ENCODE results near the gene COPZ1. TPM values are rescaled to one million over a fixed set of nuclear protein-coding genes. Genes with fewer than 3 reads are reported as not detected.

COPZ1 gene
- total RNA-seq, 1 experiment from 2014 or later = 207 TPM

- Mint-ChIP-seq H3K4me1 (ENCODE audit: insufficient read depth, unreplicated experiment) (peaks cover 23% of the 10 kb centered on the region), H3K27ac (ENCODE audit: low read depth, unreplicated experiment) (no peak overlapping the region), H3K9me3 (ENCODE audit: unreplicated experiment) (no peaks in the 10 kb centered on the region), H3K4me3 (ENCODE audit: unreplicated experiment) (no peak overlapping the region), H3K27me3 (ENCODE audit: insufficient read depth, unreplicated experiment) (no peaks in the 10 kb centered on the region), H3K36me3 (ENCODE audit: insufficient read depth, unreplicated experiment) (no peaks in the 10 kb centered on the region)
- intact Hi-C loops (cut with micrococcal nuclease) = no loop called here
- peak; percentile 99 for DNase-seq (ENCODE audit: unreplicated experiment)
- TSS peak; percentile 88 for BruUV-seq (replicated peaks)
- POLR2A ChIA-PET = interaction anchor here (0.6 to 2.8 kb wide), 31 partner anchors 9 to 359 kb away, joined by 3 to 47 read pairs (median 4); partner anchors contain the start of genes CBX5, COPZ1, HNRNPA1 and HOXC8
- CTCF ChIA-PET = interaction anchor here (0.6 to 6.1 kb wide), 20 partner anchors 9 to 1769 kb away, joined by 3 to 57 read pairs (median 5); partner anchors contain the start of genes COPZ1 and ESYT1
- no peak for TF ChIP-seq CTCF (IDR thresholded peaks at IDR 0.05; ENCODE audit: unreplicated experiment)
These were observed 34.2 kb downstream of the COPZ1 start for GRCh38 chr12:54358945-54359761.

- no peak overlapping the region for H3K27ac Mint-ChIP-seq (ENCODE audit: low read depth, unreplicated experiment)
- no peaks in the 10 kb centered on the region for H3K36me3 Mint-ChIP-seq (ENCODE audit: insufficient read depth, unreplicated experiment)
- intact Hi-C loops (cut with micrococcal nuclease) = loop anchor here (1.0 to 10.0 kb wide), 4 partner anchors 23 to 355 kb away; partner anchors contain the start of genes HOXC8 and HOXC9
- BruUV-seq (replicated peaks) = no TSS peak
- TF ChIP-seq CTCF (IDR thresholded peaks at IDR 0.05; ENCODE audit: unreplicated experiment) = no peak
- ChIA-PET POLR2A (interaction anchor here (0.7 to 2.8 kb wide), 22 partner anchors 10 to 360 kb away, joined by 3 to 47 read pairs (median 5); partner anchors contain the start of genes CBX5, COPZ1, HNRNPA1 and HOXC9), CTCF (interaction anchor here (0.6 to 6.1 kb wide), 33 partner anchors 9 to 1696 kb away, joined by 3 to 57 read pairs (median 4); partner anchors contain the start of gene COPZ1)
- H3K9me3 Mint-ChIP-seq (ENCODE audit: unreplicated experiment) = no peaks in the 10 kb centered on the region
- no peak overlapping the region for H3K4me3 Mint-ChIP-seq (ENCODE audit: unreplicated experiment)
- no peak for DNase-seq (ENCODE audit: unreplicated experiment)
- peaks cover 23% of the 10 kb centered on the region for H3K4me1 Mint-ChIP-seq (ENCODE audit: insufficient read depth, unreplicated experiment)
- no peaks in the 10 kb centered on the region for H3K27me3 Mint-ChIP-seq (ENCODE audit: insufficient read depth, unreplicated experiment)
These were observed 34.9 kb downstream of the COPZ1 start for GRCh38 chr12:54359762-54360351.

- Mint-ChIP-seq H3K4me3 (ENCODE audit: unreplicated experiment) (no peak overlapping the region), H3K27ac (ENCODE audit: low read depth, unreplicated experiment) (peak overlapping the region; percentile 70), H3K4me1 (ENCODE audit: insufficient read depth, unreplicated experiment) (peaks cover 21% of the 10 kb centered on the region), H3K27me3 (ENCODE audit: insufficient read depth, unreplicated experiment) (no peaks in the 10 kb centered on the region), H3K36me3 (ENCODE audit: insufficient read depth, unreplicated experiment) (no peaks in the 10 kb centered on the region), H3K9me3 (ENCODE audit: unreplicated experiment) (no peaks in the 10 kb centered on the region)
- no TSS peak for BruUV-seq (replicated peaks)
- peak; percentile 96 for TF ChIP-seq CTCF (IDR thresholded peaks at IDR 0.05; ENCODE audit: unreplicated experiment)
- intact Hi-C loops (cut with micrococcal nuclease) = loop anchor here (1.0 to 10.0 kb wide), 5 partner anchors 24 to 356 kb away; partner anchors contain the start of genes HOXC8 and HOXC9
- peak; percentile 87 for DNase-seq (ENCODE audit: unreplicated experiment)
- CTCF ChIA-PET = interaction anchor here (0.6 to 6.1 kb wide), 41 partner anchors 10 to 329 kb away, joined by 3 to 57 read pairs (median 4); partner anchors contain the start of genes CBX5 and COPZ1
- POLR2A ChIA-PET = interaction anchor here (0.7 to 2.8 kb wide), 7 partner anchors 81 to 144 kb away, joined by 3 to 8 read pairs (median 4); partner anchors contain the start of genes CBX5 and HNRNPA1
These were observed 36.0 kb downstream of the COPZ1 start for GRCh38 chr12:54360717-54361456.
